PFSK-1 (cell line): ENCODE data around the gene INPP4B.

ENCODE experiments used
- POLR2AphosphoS5 ChIP-seq: IDR thresholded peaks from 2 replicates; pipeline ENCODE4 v1.6.1; 2012; ENCODE audit warnings: low read depth, mild to moderate bottlenecking, control low read depth, low read length, moderate library complexity
- TAF1 ChIP-seq: IDR thresholded peaks from 2 replicates; pipeline ENCODE4 v1.6.1; 2012; ENCODE audit warnings: low read length, control low read depth, borderline replicate concordance; ENCODE audit not compliant: insufficient read depth
- TF ChIP-seq, protein P1 (sequence below), 2 experiments: IDR thresholded peaks; 2 replicates each; pipeline versions ENCODE4 v1.6.1 to v1.8.0; 2011 to 2012; ENCODE audit warnings: low read depth in 2 of 2, low read length in 2 of 2, control low read depth in 1 of 2, inconsistent platforms in 1 of 2, mild to moderate bottlenecking in 1 of 2, moderate library complexity in 1 of 2; ENCODE audit not compliant: insufficient read depth in 1 of 2

DNA sequence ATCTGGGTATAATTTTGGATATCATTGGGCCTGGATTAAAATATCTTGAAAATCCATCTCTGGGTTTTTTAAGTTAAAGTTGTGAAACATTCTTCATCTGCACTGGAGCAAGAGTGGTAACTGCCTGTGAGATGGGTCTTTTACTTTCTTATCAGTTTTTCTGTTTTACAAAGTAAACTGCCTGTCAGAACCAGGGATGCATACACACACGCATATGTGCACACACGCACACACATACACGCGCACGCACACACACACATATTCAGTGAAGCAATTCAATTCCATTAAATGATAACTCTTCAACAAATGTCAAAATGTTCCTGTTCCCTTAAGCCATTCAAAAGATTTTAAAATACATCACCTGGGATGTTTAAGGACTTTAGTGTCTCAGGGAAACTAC, 515.8 kb downstream of the INPP4B start:
- TF ChIP-seq TAF1, result no peak
- TF ChIP-seq, protein P1, sequence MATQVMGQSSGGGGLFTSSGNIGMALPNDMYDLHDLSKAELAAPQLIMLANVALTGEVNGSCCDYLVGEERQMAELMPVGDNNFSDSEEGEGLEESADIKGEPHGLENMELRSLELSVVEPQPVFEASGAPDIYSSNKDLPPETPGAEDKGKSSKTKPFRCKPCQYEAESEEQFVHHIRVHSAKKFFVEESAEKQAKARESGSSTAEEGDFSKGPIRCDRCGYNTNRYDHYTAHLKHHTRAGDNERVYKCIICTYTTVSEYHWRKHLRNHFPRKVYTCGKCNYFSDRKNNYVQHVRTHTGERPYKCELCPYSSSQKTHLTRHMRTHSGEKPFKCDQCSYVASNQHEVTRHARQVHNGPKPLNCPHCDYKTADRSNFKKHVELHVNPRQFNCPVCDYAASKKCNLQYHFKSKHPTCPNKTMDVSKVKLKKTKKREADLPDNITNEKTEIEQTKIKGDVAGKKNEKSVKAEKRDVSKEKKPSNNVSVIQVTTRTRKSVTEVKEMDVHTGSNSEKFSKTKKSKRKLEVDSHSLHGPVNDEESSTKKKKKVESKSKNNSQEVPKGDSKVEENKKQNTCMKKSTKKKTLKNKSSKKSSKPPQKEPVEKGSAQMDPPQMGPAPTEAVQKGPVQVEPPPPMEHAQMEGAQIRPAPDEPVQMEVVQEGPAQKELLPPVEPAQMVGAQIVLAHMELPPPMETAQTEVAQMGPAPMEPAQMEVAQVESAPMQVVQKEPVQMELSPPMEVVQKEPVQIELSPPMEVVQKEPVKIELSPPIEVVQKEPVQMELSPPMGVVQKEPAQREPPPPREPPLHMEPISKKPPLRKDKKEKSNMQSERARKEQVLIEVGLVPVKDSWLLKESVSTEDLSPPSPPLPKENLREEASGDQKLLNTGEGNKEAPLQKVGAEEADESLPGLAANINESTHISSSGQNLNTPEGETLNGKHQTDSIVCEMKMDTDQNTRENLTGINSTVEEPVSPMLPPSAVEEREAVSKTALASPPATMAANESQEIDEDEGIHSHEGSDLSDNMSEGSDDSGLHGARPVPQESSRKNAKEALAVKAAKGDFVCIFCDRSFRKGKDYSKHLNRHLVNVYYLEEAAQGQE (IDR thresholded peaks at IDR 0.05; ENCODE audit: insufficient read depth in 1 of 2, low read depth in 2 of 2, low read length in 2 of 2), result no peak
- no peak for TF ChIP-seq POLR2AphosphoS5
